GM18858 (cell line): ENCODE data around the gene PLEKHG5.

Experiments
- ATAC-seq: cut with Tn5 transposase; IDR thresholded peaks from one replicate; pipeline ENCODE4 v1.9.1; 2021; ENCODE audit not compliant: unreplicated experiment

Gene PLEKHG5

DNA sequence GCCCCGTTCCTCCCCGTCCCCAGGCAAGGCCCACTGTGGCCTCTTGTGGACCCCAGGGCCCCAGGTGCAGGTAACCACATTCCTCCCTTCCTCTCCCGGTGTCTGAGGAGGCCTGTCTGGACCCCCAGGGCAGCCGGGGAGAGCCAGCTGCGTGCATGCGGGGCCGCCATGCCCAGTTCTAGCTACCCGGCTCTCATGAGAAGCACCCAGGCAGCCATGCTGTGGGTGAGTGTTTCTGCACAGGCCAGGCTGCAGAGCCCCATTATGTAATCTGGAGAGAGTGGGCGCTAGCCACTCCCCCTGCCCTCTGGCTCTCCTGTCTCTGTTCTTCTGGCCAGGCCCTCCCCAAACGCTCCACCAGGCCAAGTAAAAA lies 18.4 kb upstream of the PLEKHG5 start:
- ATAC-seq: no peak

DNA sequence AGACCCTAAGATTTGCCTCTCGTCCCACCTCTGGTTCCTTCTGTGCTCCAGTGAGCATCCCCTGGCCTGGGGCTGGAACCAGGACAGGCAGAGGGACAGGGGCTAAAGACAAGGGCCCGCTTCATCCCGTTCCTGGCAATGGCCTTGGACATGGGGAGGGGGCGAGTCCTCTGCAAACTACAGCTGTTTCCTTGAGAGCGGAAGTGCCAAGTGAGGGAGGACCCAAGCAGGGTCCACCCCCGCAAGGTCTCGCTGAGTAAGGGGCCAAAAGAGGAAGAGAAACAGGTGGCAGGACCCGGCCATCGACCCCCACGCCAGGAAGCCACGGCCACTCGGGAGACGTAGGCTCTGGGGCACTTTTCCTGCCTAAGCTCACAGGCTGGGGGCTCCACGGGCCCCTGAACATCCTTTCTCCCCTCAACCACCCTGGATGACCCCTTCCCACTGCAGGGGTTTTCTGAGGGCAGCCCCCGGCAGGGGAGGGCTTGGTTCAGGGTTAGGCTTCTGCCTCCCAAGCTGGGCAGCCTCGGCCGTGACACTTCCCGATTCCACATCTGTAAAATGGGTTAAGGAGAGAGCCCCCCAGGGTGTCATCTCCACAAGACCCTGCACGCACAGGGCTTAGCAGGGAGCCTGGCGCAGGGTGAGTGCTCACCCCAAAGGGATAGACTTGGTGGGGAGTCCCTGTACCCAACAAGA lies 17.9 kb upstream of the PLEKHG5 start:
- ATAC-seq: no peak

DNA sequence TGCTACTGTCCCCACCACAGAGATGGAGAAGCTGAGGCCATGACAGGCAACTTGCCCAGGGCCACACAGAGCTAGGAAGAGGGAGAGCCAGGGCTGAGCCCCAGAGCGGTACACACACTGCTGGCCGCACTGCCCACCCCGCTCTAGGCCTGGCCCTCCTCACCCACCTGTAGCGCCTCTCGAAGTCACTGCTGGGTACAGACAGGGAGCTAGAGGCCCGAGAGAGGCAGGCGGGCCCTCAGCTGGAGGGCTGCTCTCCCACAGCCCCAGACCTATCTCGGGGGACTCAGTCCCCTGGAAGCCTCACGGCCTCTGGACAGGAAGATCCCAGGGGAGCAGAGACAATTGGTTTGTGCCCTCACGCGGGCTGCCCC lies 17.3 kb upstream of the PLEKHG5 start:
- ATAC-seq: no peak

DNA sequence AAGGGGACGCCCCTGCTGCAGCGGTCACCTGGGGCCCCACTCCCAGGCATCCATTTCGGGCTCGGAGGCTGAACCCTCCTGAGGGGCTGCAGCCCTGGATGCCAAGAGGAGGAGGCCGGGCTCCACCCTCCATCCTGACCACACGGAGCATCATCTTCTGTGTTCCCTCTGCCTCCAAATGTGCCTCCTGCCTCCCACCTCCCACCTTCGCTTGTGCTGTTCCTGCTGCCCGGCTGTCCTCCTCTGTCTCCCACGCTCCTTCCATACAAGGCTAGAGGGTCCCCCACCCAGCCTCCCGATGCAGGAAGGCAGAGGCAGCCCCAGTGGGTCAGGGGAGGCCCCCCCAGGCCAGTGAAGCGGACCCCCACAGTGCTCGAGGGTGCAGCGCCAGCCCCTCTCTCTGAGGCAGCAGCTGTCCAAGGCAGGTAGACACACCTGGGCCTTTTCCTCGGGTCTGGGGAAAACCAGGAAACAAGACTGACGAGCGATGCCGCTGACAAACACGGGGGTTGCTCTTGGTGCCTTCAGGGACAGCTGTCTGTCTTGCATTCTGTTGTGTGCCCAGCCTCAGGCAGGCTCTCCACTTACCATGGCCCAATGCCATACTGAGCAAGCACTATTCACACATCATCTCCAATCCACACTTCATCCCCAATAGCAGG lies 16.8 kb upstream of the PLEKHG5 start:
- no peak for ATAC-seq

DNA sequence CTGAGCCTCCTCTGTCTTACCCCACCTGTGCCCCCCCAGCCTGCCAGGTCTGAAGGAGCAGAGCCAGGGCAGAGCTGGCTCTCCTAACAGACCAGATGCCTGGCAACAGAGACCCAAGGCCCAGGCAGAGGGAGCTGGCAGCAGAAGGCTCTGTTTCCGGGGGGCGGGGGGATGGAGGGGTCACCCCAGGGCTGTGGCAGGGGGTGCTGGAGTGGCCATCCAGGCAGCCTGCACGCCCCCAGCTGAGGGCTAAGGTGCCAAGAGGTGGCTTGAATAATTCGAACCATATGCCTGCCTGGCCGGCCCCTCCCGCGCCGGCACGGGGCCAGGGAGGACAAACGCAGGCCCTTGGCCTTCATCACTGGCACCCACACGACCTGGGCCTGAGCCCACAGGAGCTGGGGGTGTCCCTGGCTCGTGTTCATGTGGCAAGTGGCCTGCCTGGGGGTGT lies 16.0 kb upstream of the PLEKHG5 start:
- ATAC-seq: no peak

DNA sequence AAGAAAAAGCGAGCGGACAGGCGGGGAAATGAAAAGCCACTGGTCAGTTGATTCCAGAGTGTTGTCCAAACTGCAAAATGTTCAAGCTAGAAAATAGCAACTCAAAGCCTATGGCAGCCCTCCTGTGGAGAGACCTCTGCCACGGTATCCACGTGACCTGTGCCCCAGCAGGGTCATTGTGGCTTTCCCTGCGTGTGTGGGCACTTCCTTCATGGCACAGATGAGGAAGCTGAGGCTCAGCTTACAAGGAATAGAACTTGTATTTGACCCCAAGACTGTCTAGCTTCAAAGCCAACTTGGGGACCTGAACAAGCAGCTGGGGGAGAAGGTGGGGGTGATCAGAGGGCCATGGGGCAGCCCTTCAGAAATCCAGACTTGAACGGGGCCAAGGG lies 15.6 kb upstream of the PLEKHG5 start:
- no peak for ATAC-seq

DNA sequence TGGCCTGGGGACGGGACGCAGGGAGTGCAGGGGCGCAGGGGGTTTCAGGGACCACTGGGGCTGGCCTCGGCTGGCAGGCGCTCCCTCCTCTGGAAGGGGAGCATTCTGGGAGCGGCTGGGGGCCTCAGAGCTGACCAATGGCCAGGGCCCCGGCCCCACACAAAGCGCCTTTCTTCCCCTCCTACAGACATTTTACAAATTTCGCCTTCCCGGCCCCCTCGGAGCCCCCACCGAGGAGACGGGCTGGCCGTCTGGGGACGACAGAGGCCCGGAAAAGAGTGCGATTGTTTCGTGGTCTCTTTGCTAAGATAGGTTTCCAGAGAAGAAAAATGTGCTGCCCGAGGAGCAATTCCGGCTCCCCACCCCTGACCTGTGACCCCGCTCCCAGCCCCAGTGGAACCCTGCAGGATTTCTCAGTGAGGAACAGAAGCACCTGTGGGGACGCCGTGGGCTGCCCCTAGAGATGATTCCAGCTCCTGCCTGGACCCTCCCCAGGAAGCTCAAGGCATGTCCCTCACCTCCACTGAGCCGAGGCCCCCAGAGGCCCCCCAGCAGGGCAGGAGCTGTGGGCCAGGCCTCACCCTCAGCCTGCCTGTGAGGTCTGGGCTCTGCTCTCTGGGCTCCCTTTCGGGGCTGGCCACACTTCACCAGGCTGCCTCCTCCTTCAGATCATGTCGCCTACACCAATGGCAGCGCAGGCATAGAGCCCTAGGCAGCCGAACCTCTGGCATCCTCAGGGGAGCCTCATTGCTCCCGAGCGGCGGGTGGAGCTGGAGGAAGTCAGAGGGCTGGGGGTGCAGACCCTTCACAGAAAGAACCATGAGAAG lies 15.0 kb upstream of the PLEKHG5 start:
- ATAC-seq: no peak

DNA sequence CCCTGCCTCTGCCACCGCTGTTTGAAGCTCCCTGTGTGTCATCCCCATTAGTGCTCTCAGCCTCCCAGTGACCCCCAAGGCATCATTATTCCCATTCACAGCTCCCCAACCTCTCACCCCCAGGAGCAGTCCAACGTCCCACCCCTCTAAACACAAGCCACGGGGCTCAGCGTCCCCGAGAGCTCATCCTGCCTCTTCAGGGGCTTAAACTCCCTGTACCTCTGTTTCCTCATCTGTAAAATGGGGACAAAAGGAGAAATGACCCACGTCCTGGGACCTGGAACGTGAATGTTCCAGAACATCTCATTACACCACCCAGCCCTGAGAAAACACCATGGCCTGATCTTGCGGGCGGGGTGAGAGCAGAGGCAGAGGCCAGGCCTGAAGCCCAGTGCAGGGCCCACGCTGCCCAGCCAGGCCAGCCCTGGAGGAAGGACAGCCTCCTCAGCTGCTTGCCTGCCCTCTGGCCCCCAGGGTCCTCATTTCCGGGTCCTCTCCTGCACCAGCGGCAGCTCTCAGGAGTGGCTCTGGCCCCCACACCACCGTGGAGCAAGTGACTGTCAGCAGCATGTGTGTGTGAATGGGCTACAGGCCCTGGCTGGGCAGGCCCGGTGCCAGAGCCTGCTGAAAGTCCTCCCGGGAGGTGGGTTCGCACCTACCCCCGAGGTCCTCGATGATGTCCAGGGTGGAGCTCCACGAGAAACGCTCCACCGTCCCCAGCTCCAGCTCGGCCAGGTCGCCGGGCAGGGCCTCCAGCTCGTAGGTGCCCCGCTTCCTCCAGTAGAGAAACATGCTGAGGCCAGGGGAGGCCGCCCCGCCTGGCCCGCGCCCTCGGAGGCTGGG lies 14.1 kb upstream of the PLEKHG5 start:
- ATAC-seq: no peak

DNA sequence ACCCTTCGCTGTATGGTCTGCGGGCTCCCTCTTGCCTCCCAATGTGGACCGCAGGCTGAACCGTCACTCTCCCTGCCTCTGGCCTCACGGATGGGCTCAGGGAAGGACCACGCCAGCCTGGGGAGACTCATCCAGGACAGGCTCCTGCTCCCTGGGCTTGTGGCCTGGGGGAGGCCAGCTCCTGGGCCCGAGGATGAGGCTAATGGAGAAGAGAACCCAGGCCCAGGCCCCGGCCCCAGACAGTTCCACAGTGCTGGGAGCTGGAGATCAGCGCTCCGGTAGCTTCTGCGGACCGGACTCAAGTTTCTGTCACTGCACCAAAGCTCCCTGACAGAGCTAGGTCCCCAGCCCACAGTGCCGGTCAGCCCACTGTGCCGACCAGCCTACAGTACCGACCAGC lies 13.4 kb upstream of the PLEKHG5 start:
- no peak for ATAC-seq

DNA sequence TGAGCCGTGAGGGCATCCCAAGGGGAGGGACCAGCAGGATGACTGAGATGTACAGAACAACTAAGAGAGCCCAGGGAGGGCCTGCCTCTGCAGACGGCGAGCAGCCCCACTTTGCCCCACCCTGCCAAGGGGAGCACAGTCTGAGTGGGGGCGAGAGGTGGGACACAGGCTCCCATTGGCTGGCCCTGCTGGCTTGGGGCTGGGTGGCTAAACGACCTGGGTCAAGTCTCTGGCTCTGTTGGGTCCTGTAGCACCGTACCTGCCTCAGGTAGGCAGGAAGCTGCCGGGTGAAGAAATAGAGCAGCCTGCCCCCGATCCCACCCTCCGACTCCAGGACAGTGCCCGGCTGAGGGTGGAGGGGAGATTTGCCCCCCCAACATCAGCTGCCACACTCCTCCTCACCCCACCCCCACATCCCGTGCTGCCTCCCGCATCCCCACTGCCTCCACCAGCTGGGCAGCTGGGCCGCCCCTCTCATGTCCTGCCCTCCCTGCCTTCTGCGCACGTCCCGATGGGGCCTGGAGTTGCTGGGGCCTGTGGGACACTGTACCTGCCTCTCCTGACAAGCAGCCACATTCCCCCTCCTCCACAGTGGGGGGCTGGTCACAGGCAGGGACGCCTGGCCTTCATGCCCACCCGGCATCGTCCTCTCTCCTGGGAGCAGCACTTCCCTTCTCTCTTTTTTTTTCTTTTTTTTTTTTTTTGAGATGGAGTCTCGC lies 12.6 kb upstream of the PLEKHG5 start:
- ATAC-seq: no peak

DNA sequence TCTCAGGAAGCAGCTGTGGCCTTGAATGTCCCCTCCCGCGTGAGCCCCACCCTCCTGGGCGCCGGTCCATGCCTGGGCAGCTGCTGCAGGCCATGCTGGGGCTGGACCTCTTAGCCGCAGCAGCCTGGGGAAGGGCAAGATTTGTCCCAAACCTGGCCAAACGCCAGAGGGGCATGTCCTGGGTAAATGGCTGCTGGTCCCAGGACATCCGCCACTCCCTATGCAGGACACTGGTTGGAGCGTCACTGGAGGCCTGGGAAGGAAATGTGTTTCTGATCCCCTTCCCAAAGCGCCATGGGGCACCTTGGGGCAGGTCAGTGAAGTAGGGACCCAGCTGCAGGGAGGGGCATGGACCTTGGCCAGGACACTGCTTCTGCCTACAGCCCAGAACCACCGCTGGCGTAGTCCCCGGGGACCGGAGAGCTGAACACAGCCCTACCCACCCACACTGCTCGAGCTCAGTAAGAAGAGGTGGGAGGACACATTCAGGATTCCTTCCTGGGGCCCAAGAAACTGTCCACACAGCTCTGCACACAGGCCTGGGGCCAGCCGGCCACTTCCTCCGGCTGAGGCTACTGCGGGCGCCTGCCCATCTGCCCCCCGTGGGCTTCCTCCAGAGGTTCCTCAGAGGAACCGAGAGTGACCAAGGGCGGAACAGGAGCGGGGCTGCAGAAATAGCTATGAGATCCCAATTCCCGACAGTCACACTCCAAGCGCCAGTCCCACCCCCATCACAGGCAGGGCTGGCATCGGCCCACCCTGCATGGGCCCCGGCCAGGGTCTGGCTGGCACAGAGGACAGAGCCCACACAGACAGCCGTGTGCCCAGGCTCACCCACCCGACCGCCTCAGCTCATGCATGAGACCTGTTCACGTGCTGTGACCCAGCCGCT lies 10.8 kb upstream of the PLEKHG5 start:
- ATAC-seq: no peak

DNA sequence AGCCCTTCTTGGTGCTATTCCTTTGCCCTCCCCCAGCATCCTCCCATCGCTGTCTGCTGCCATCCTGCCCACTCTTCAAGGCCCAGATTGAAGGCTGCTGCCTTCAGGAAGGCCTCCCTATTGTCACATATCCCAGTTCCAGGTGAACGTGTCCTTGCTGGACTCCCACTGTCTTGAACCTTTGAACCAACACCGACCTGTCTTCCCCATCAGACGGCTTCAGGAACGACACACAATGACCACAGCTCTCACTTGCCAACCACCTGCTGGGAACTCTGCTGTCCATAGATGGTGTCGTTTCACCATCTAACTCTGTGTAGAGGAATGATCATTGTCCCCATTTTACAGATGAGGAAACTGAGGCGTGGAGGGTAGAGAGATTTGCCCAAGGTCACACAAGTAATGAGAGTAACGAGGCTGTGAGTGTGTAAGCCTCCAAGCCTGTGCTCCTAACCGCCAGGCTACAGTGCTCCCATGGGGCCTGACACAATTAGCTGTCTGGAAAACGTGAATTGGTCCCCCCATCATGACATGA lies 9.9 kb upstream of the PLEKHG5 start:
- ATAC-seq: no peak

DNA sequence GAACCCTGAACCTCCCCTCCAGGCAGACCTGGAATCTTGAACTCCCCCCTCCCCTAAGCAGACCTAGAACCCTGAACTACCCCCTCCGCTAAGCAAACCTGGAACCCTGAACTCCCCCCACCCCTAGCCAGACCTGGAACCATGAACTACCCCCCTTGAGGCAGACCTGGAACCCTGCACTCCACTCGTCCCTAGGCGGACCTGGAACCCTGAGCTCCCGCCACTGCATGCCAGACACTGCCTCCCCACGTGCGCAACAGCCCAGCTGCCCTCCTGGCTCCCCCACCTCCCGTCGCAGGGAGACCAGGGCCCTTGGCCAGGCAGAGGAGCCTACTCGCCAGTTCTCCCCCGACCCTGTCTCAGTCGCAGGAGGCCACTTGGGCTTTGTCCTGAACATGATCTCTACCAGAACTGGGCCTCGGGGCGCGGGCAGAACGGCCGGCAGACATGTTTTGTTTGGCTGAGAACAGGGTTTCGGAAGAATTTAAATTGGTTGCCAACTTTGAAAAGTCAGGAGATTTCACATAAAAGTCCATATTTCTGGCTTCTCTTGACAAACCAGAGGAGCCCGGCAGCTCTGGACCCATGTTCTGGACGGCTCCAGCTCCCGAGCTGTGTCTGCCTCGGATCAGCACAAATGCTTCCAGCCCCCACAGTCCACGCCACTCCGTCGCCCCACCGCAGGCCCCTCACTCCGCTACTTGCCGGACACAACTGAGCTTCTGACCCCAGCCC lies 9.2 kb upstream of the PLEKHG5 start:
- ATAC-seq: no peak

DNA sequence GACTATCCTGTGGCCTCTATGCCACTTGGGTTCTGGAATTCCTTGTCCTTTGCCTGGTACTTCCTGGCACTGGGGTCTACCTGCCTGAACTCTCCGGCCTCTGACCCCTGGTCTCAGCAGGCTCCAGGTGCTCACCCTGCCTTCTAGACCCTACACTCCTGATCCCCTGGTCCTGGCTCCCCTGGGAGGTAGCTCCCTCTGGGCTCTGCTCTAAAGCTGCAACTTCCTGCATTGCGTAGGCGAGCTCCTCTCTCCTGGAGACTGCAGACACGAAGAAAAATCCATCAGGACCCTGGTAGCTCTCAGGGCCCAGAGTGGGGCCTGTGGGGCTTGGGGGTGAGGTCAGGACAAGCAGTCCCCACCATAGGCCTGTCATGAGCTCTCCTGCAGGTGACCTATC lies 7.8 kb upstream of the PLEKHG5 start:
- no peak for ATAC-seq

DNA sequence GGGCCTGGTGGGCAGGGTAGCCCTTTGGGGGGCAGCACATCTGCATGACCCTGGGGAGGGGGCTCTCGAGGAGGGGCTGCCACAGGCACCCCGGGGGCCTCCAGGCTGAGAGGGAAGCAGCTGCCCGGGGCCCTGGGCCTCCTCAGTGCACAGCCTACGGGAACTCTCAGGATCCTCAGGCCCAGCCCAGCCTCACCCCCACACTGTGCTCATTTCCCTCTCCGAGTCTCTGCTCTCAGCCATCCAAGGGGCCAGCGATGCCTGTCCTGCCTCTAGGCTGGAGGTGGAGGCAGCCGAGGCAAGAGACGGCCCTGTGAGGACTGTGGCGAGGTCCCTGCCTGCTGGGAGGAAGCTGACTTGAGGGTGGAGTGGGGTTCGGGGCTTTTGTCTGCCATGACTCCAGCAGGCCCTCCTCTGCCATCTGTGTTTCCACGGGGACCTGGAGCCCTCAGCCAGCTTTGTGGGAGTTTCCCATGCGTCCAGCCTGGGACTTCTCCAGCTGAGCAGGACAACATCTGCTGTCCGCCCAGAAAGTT lies 7.2 kb upstream of the PLEKHG5 start:
- no peak for ATAC-seq

DNA sequence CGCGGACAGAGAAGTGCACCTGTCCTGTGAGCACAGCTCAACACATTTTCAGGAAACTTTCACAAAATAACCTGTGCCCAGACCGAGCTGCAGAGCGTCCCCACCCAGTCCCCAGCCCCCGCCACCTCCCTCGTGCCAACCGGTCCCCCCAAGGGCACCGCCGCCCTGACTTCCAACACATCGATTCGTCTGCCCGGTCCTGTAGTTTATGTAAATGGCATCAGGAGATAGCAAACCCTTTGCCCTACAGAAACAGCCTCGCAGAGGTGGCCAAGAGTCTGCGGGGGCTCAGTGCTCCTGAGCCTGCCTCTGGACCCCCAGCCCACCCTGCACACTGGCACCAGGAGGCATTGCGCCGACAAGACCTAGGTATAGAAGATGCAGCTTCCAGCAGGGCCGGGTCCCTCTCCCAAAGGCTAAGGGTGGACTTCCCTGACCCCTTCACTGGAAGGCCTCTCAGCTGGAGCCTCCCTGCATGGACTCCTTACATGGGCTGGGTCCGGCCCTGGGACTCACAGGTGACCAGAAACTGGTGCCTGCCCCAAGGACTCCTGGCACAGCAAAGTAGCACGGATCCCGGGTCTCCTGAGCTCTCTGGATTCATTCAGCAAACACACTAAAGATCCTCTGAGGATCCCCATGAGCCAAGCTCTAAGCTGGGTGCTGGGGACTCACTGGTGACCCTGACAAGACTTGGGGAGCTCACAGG lies 6.6 kb upstream of the PLEKHG5 start:
- no peak for ATAC-seq

DNA sequence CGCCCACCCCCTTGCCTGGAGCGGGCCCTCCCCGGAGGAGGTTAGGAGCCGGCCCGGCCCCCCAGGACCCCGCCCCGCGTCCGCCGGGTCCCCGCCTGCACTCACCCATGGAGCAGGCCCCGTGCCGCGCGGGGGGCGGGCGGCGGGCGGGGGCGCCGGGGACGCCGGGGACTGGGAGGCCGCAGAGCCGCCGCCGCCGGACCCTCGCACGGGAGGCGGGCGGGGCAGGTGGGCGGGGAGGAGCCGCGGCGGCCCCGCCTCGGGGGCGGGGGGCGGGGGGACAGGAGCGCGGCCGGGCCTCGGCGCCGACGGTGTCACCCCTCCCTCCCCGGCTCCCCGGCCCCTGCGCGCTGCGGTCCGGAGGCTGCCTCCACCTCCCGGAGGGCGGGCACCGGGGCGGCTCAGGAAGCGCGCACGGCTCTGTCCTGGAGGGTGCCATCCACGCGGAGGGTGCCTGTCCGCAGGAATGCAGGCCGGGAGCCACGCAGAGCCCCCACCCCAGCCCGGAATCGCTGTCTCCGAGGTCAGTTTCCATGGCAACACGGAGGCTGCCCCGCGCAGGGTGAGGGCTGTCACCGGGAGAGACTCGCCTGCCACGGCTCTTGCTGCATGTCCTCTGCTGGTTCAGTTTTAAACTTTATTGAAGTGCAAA lies 5.9 kb upstream of the PLEKHG5 start:
- ATAC-seq: no peak
